ENCODE results near the gene SLC43A2.
A peak's percentile ranks its signal among the peaks of the same experiment; 100 is the strongest.
"Not testable (repeated sequence)": the region's sequence is repeated elsewhere in the genome, so short reads cannot be mapped to it uniquely, and the experiment has no call there.

The SLC43A2 gene

DNA sequence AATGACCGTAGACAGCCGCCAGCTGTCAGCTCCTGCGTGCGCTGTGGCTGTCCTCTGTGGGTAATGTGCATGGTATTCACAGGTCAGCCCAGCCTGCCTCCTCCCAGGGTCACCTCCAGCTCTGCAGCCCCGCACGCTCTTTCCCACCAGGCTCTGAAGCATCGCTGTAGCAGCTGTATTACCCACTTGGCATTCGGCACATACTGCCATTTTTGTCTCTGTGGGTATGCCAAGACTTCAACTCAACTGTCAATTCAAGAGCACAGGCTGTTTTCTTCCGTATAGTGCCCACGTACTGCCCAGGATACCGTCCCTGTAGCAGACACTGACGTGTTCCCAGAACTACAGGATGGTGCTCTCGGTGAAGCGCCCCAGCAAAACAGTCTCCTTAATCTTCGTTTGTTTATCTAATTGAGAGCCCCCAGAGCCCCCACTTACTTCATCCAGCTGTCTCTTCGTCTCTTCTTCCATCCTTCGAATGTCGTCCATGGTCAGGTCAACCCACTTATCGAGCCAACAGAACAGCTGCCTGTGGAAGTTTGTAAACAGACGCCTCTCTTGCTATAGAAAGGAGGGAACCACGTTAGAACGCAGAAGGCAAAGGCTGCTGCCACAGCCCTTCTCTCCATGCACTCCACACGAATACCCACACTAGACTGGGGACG, 94.8 kb downstream of the SLC43A2 start:
- DNase-seq, result no peak

DNA sequence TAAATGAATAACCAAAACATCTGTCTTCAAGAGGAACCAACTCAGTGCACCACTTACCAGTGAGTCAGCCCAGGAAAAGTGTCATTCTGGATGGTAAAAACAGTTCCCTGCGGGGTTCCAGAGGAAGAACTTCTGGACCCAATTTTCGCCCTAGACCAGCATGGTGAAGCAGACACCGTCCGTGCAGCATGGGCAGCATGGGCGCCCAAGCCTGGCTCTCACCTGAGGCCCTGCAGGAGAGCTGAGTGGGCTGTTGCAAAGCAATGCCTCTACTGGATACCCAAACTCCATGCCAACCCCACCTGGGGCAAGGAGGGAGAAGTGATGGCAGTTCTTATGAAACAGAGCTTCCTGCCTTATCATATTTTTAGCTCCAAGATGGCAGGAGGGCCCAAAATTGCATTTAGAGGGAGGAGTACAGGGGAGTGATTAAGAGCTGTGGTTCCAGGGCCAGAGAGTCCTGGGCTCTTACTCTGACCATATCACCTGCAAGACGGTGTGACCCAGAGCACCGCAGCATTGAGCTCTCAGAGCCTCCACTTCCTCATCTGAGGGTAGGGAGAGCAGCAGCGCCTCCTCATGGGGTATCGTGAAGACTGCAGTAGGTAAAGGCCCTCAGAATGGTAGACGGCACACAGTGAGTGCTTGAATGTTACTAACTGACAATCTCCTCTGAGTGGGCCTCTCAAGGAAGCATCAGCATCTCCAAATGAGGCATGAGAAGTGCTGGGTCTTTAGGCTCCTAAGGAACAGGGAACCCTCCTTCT, 95.6 kb downstream of the SLC43A2 start:
- DNase-seq, result peak in 4 of 5 donors; percentile 38 to 45 (median 40)

DNA sequence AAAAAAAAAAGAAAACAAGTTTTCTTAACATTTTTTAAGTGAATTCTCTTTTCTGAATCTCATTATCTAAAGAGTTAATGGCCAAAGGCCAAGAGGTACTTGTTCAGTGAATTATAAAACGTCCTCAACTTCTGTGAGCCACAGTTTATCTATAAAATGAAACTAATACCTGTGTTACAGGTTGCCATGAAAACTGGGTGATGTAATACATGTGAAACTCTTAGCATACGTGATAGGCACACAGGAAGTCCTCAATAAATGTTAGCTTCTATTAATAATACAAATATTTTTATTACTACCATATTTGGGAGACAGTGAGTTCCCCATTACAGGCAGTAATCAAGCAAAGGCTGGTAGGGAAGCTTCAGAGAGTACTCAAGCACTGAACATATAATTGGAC, 98.8 kb downstream of the SLC43A2 start:
- peak in 1 of 5 donors; percentile 33 for DNase-seq

DNA sequence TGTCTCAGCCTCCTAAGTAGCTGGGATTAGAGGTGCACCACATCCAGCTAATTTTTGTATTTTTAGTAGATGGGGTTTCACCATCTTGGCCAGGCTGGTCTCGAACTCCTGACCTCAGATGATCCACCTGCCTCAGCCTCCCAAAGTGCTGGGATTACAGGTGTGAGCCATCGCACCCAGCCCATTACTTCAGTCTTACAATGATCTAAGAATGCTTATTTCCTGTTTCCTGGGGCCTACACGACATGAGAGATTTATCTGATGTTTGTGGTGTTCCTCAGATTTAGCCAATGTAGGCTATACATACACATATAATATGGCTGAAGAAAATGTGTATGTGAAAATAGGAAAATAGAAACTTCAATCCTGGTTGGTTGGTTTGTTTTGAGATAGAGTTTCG, 101.8 kb downstream of the SLC43A2 start:
- DNase-seq, result not testable (repeated sequence)

DNA sequence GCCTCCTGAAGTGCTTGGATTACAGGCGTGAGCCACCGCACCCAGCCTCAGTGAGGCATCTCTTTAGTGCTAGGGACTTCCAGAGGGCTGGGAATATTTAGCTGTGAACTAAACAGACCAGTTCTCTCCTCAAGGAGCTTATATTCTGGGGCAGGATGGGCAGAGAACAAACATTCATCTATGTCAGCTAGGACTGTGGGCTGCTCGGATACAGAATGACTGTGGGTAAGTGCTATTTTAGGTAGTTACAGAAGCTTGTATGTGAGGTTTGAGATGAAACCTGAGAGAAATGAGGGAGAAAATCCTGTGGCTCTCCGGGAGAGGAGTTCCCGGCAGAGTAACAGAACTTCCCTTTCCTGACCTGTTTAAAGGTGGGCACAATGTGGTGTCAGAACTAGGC, 106.0 kb downstream of the SLC43A2 start:
- no peak for DNase-seq

DNA sequence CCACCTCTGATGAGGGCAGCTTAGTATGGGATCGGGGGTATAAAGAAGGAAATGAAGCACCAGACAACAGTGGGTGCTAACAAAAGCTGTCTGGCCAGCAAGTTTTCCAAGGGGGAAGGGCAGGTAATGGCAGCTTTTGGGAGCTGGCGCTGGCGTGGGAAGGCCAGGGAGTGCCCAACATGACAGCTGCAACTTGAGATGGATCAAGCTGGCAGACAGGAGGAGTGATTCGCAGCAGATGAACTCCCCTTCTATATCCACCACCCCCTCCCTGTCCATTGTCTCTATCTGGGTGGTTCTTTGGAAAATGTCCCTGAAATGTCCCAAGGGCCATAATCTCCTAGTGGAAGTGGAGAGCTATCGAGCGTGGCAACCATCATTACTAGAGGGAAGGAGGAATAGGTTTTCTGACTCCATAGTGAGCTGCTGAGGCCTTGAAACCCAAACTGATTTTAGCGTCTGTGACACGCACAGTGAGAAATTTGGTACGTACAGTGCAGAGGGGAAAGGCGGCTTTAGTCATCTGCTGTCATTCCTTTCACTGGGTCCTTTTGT, 107.5 kb downstream of the SLC43A2 start:
- DNase-seq, result no peak

DNA sequence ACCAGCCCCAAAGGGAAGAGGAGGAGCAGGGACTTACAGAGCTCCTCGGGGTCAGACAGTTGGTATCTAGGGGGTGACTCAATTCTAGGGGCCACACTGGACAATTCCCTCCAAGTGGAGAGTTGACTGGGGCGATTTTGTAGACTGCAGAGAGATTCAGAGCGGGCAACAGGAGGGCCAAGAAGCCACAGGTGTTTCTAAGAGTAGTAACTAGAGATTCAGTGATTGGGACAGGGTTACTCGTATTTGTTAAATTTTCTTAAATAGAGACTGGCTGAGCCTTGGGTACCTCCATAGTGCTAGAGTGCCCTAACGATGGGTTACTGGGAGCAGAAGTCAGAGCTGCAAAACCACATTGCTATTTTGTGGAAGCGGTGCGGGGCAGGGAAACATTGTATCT, 109.0 kb downstream of the SLC43A2 start:
- DNase-seq, result no peak
